Left hindlimb (tissue), 1 donor: ENCODE measurements around the gene ARRB2.
A peak's percentile ranks its signal among the peaks of the same experiment; 100 is the strongest.
"Not testable (repeated sequence)": the region's sequence is repeated elsewhere in the genome, so short reads cannot be mapped to it uniquely, and the experiment has no call there.

Experiments
- DNase-seq: peaks from one replicate; pipeline ENCODE4 v3.0.0-alpha.2; 2018

Gene ARRB2

GRCh38 chr17:4709794-4710692 lies at the start of gene ARRB2:
Gene ARRB2 (plus strand): TSS chr17:4710632. CDS start chr17:4710722, 90 bp downstream.
- peak; percentile 99 for DNase-seq

GRCh38 chr17:4663711-4664110 lies 46.7 kb upstream of the ARRB2 start:
- DNase-seq, result no peak

- DNase-seq, result no peak
Measured at GRCh38 chr17:4664230-4664629, 46.2 kb upstream of the ARRB2 start.

GRCh38 chr17:4665027-4665426 lies 45.4 kb upstream of the ARRB2 start:
- no peak for DNase-seq

GRCh38 chr17:4666296-4666695 lies 44.1 kb upstream of the ARRB2 start:
- no peak for DNase-seq

GRCh38 chr17:4667166-4667565 lies 43.3 kb upstream of the ARRB2 start:
- DNase-seq, result no peak

- DNase-seq, result no peak
Measured at GRCh38 chr17:4672055-4672630, 38.3 kb upstream of the ARRB2 start.

GRCh38 chr17:4672751-4673150 lies 37.7 kb upstream of the ARRB2 start:
- DNase-seq, result no peak

GRCh38 chr17:4673169-4673568 lies 37.3 kb upstream of the ARRB2 start:
- no peak for DNase-seq

- no peak for DNase-seq
Measured at GRCh38 chr17:4673986-4674684, 36.3 kb upstream of the ARRB2 start.

GRCh38 chr17:4674685-4674998 lies 35.8 kb upstream of the ARRB2 start:
- DNase-seq, result no peak

- DNase-seq, result no peak
Measured at GRCh38 chr17:4675791-4676190, 34.6 kb upstream of the ARRB2 start.

GRCh38 chr17:4676791-4677190 lies 33.6 kb upstream of the ARRB2 start:
- DNase-seq, result no peak

GRCh38 chr17:4678448-4679026 lies 31.9 kb upstream of the ARRB2 start:
- DNase-seq, result no peak

- no peak for DNase-seq
Measured at GRCh38 chr17:4679658-4680057, 30.8 kb upstream of the ARRB2 start.

GRCh38 chr17:4683739-4684138 lies 26.7 kb upstream of the ARRB2 start:
- DNase-seq, result peak; percentile 55

GRCh38 chr17:4689872-4690271 lies 20.6 kb upstream of the ARRB2 start:
- DNase-seq, result not testable (repeated sequence)

- DNase-seq, result no peak
Measured at GRCh38 chr17:4690745-4691144, 19.7 kb upstream of the ARRB2 start.

- no peak for DNase-seq
Measured at GRCh38 chr17:4691686-4692085, 18.7 kb upstream of the ARRB2 start.

GRCh38 chr17:4693416-4693815 lies 17.0 kb upstream of the ARRB2 start:
- no peak for DNase-seq

- no peak for DNase-seq
Measured at GRCh38 chr17:4696437-4696805, 14.0 kb upstream of the ARRB2 start.

GRCh38 chr17:4699401-4700056 lies 10.9 kb upstream of the ARRB2 start:
- not testable (repeated sequence) for DNase-seq

- DNase-seq, result no peak
Measured at GRCh38 chr17:4701116-4701515, 9.3 kb upstream of the ARRB2 start.
